NCI-H2227 (cell line): ENCODE data around the gene LRBA.
A peak's percentile ranks its signal among the peaks of the same experiment; 100 is the strongest.
"Not testable (repeated sequence)": the region's sequence is repeated elsewhere in the genome, so short reads cannot be mapped to it uniquely, and the experiment has no call there.

Experiments
- DNase-seq: peaks from one replicate; lab custom pipeline; 2025; ENCODE audit not compliant: unreplicated experiment; lab: John Stamatoyannopoulos, UW

Gene LRBA

DNA sequence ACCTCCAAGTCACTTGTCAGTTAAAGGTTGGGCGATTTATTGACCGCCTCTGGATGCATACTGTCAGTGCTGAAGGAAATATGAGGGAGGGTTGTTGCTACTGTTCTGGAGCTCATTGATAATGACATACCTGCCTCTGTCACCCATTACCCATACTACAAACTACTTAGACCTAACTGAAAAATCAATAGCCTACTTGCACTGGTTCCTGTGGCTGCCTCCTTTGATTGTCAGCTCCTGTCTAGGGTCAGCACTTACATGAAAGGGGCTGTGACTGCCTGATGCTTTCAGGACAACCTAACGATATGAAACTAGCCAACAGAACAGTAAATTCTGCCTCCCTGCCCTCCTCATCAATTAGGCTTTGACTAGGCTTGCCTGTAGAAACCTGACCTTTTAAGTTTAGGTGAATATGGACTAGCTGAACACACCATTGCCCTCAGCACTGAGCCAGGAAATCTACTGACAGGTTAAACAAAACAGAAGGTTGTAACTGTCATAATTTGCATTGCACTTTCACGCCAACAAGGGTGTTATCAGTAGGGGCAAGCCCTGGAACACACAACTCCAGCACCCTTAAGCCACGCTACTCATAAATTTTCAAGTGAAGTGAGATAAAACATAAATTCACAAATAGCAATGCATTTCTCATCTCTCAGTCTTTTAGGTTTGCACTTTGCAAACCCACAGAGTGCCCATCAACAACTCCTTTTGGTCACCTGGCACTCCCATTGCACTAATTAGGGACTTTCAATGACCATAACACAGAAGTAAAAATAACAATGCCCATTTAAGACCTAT is 442.2 kb downstream of the LRBA start:
- peak; percentile 45 for DNase-seq

DNA sequence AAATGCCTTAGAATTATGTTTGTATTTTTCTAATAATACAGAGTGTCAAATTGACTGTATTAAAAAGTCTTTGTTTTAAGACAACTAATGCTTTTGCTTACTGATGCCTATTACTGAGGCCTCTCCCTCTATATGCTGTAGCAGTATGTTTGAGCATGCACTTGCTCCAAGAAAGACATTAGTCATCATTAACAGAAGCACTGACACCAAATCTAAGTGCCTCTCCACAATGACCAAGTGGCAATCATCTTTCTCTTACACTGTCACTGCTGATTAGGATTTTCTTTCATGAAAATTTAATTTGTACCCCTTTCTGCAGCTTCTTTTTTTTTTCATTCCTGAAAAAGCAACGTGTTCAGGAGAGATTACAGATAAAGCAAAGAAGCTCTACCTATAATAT is 444.2 kb downstream of the LRBA start:
- peak; percentile 22 for DNase-seq

DNA sequence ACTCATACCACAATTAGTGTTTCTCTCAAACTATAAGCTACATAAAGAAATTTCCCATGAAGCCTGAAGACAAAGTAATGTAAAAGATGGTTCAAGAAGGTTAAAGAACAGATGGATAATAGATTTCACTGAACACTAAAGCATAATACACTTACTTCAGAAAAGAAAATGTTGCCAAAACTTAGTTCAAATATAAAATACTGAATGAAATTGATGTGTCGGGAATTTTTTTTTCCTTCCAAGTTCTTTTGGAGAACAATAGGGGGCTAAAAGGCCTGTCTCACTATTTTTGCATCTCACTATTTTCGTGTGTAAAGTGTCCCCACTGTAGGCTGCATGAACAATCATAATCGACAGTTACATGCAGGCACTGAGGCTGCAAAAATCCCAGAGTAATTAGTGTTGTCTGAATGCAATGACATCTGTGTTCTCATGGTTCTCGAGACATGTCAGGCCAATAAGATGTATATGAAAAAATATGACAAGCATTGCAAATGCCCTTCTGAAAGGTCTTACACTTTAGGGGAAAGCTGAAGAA is 445.0 kb downstream of the LRBA start:
- DNase-seq: no peak

DNA sequence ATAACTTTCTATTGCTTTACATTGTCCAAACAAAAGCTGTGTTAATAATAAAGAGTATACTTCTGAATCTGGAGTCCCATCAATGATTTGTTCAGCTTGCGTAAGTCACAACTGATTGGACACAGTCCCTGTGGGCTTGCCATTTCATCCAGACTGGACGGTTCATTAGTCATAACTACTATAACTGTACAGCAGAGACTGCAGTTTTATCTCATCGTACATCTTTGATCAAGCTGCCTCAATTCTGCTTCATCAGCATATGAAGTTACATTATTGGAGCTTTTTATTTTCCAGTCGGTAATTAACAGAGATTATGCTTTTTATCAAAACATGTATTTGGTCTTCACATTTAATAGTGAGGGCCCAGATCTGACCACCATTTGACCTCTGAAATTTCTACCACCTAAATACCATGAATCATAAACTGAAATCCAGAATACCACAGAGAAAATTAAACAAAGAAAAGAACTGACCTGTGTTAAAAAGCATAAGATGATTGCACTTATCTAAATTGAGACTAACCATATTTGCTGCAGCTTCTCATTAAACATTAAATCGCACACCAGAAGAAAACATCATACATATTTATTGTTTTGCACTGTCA is 445.6 kb downstream of the LRBA start:
- DNase-seq: no peak

DNA sequence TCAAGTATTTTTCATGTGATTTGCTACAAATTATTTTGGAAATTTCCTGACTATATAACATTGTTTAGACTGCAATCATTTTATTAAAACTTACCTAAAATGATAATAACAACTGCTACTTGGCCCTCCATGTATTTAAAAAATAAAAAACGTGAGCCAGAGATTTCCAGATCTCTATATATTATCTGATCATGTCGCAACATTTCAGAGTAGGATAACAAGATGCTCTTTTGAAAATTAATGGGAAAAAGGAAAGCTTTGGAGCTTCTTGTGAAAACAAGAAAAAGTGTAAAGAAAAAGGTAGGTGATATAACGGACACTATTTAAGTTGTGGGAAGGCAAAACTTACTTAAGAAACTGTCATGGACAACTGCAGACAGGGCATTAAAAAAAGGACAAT is 448.0 kb downstream of the LRBA start:
- no peak for DNase-seq

DNA sequence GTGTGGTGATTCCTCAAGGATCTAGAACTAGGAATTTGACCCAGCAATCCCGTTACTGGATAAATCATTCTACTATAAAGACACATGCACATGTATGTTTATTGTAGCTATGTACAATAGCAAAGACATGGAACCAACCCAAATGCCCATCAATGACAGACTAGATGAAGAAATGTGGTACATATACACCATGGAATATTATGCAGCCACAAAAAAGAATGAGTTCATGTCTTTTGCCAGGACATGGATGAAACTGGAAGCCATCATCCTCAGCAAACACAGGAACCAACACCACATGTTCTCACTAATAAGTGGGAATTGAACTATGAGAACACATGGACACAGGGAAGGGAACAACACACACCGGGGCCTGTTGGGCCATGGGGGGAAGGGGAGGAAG is 450.1 kb downstream of the LRBA start:
- not testable (repeated sequence) for DNase-seq

DNA sequence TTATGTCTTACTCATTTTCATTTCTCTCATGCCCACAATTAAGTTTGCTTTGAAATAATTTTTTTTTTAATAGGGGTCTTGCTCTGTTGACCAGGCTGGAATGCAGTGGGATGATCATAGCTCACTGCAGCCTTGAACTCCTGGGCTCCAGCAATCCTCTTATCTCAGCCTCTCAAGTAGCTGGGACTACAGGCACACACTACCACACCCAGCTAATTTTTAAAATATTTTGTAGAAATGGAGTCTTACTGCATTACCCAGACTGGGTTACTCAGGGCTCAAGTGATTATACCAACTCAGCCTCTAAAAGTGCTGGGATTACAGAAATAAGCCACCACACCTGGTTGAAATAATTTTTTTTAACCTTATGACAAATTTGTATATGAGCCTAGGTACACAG is 452.3 kb downstream of the LRBA start:
- DNase-seq: no peak

DNA sequence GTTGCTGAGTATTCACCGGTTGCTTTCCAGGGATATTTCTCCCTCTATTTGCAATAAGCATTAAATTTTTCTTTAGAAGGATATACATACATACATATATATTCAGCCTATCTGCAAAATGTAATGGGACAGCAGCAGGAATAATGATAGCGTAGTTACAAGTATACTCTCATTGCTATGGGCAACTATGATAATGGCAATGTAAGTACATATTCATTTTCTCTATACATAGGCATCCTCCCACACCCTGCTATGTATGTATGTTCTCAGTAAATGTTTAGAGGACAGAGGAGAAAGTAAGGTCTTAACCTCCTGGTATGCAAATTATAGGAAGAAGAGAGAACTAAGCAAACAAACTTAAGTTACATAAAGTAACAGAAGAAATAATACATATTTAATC is 452.8 kb downstream of the LRBA start:
- no peak for DNase-seq

DNA sequence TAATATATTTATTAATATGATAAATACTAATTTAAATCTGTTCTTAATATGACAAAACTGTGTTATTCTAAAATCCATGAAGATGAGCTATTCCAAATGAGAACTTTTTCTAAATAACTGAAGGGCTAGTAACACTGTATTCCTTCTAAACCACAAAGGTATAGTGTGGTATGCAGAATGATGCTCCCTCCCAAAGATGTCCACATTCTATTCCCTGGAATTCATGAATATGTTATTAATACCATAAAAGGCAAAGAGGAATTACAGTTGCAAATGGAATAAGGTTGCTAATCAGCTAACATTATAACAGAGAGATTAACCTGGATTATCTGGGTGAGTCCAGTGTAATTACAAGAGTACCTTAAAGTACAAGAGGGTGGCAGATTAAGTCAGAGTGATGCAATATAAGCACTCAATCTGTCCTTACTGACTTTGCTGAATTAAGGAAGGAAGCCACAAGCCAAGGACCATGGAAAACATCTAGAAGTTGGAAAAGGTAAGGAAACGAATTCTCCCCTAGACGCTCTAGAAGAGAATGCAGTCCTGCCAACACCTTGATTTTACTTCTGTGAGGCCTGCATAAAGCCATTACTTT is 453.8 kb downstream of the LRBA start:
- DNase-seq: no peak

DNA sequence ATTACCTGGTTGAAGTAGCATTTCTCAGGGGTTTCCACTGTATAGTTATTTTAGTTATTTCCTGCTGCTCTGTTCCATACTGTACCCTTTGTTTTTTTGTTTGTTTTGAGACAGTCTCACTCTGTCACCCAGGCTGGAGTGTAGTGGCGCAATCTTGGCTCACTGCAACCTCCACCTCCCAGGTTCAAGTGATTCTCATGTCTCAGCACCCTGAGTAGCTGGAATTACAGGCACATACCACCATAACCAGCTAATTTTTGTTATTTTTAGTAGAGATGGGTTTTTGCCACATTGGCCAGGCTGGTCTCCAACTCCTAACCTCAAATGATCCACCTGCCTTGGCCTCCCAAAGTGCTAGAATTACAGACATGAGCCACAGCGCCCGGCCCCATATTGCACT is 457.3 kb downstream of the LRBA start:
- not testable (repeated sequence) for DNase-seq

DNA sequence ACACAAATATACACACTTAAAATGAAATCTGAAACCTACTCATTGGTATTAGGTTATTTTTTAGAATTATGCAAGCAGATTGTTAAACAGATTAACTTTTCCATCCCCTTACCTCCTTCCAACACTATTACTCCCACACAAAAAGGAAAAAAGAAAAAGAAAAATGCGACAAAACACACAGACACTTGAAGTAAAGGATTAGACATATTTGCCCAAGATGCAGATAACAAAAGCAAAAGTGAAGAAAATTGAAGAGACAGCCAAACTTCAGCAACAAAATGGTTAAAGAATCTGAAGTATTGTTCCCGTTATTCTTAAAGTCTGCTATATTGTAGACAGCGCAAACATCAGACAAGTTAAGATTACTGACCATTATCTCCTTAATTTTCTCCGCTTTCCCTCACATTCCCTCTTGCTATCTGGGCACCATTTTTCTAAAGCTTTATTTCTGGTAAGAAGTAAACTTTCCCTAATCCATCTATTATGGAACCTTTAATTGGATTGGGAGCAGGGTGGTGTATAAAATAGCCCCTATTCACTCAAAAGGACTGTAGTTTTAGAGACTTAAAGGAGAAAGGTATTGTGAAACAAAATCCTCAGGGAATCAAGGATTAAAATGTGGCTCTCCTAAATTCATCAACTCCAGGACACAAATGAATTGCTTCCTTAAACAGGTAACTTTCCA is 467.8 kb downstream of the LRBA start:
- no peak for DNase-seq

DNA sequence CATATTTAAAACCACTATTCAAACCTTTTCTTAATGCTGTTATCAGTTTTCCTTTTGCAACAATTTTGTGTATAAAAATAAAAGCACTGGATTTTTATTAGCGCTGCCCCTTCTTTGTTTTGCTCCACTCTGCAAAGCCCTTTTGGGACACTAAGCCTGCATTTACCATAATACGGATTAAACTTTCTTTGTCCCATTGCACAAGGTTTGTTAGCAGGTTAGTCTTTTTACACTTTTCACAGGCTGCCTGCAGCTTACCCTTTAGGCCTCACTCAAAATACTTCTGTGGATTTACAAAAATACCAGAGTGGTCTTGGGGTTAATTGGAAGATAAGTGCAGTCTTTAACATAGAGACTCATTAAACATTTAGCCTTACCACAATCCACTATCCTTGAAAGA is 468.8 kb downstream of the LRBA start:
- no peak for DNase-seq

DNA sequence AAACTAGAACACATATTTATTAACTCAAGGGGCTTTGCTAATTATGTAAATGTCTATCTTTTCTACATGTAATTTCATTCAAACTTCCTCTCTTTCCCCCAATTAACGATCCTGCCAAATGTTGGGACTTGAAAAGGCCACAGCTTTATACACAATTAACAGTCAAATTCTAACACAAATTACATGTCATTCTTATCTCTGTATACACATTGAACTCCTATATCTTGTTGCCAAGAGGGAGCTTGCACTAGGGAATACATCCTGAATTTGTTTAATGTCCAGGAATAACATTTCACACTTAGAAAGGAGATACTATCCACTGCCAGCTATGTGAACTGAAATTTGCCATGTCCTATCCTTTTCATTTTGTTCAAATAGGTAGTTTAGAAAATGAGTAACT is 472.0 kb downstream of the LRBA start:
- no peak for DNase-seq

DNA sequence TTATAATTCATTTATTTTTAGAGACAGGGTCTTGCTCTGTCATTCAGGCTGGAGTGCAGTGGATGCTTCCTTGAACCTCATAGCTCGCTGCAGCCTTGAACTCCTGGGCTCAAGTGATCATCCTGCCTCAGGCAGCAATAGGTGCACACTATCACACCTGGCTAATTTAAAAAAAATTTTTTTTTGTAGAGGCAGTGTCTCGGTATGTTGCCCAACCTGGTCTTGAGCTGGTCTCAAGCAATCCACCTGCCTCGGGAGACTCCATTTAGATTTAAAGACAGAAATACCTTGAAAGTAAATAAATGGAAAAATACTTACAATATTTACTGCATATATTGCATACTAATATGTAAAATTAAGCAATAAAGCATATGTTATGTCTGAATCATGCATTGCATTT is 473.4 kb downstream of the LRBA start:
- no peak for DNase-seq

DNA sequence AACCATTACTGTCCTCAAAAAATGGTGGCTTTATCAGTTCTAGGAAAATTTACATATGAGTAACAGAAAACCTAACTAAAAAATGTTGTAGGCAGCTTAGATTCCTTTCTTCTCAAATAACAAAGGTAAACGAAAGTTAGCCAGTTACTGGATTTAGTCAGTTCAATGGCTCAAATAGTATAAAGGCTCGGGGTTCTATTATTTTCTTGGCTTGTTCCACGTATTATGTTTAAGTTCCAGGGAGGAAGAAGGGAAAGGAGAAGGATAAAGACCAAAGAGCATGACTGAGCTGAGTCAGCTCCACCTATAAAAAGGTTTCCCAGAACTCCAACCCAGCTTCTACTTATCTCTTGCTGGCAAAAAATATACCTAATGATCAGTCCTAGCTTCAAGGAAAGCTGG is 474.1 kb downstream of the LRBA start:
- DNase-seq: no peak

DNA sequence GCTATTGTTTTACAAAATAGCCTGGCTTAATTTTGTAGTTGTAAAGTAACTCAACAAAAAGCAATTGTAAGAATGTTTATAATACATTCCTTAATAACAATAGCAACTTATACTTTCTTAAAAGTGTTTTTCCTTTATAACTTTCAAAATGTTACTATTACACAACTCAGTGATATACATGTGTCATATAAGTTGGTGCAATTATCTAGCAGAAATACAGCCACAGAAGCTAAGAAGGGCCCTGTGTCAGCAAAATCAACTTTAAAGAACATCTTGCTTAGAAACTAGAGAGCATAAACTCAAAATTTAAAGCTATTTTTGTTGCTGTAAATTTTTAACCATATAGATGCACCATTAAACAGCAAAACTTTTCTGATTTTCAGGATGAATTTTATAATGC is 474.5 kb downstream of the LRBA start:
- DNase-seq: no peak

DNA sequence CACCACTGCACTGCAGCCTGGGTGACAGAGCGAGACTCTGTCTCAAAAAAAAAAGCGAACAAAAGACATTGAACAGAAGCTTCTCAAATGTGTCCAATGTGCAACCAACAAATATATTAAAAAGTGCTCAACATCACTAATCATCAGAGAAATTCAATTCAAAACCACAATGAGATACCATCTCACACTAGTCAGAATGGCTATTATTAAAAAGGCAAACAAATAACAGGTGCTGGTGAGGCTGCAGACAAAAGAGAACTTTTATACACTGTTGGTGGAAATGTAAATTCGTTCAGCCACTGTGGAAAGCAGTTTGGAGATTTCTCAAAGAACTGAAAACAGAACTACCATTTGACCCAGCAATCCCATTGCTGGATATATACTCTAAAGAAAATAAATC is 477.2 kb downstream of the LRBA start:
- not testable (repeated sequence) for DNase-seq

DNA sequence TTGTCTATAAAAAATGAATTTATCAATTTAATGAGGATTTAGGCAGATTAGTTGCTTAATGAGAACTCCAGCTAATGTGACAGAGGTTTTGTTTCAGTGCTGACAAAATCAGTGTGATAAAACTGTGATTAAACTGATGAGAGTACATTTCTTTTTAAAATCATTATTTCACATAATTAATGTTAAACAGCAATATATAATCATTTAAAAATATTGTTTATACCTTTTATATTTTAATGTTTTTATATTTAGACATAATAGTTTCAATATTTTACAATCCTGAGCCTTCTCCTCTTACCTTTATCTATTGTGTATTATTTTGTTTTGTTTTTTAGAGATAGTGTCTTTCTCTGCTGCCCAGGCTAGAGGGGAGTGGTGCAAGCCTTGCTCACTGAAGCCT is 480.3 kb downstream of the LRBA start:
- DNase-seq: no peak

DNA sequence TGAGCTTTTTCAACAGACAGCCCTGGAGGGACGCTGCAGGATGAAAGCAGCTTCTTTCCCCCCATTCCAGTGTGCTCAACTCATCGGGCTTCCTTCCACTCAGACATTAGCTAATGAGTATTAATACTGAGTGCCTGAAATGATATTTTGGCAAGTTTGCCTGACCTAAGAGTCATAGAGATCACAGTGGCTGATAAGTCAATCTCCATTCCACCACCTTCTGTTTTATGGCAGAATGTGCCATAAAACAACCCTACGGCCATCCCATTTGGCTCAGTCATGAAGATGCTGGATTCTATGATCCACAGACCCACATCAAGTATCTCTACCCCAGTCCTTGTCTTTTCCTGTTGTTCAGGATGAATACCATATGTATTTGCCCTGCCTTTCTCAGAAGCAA is 481.4 kb downstream of the LRBA start:
- DNase-seq: no peak

DNA sequence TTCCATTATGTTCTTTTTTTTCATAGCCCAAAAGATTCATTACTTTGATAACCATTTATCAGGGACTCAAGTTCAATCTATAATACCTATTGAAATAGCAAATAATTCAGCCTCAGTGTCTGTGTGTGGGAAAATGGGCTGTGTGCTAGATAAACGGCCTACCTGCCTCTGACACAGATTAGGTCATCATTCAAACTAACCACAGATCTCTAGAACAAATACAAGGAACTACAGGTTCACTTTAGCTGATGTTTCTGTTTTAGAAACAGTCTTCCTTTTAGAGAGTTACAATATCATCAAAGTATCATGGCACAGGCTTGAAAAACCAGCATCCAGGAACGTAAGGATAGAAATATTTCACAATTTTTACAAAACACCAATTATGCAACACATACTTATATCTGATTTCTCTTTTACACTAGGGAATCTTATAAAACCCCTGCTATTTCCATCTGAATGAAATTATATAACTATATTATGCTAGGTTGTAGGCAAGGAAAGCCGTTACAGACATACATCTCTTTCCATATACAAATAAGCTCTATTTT is 489.7 kb downstream of the LRBA start:
- no peak for DNase-seq

DNA sequence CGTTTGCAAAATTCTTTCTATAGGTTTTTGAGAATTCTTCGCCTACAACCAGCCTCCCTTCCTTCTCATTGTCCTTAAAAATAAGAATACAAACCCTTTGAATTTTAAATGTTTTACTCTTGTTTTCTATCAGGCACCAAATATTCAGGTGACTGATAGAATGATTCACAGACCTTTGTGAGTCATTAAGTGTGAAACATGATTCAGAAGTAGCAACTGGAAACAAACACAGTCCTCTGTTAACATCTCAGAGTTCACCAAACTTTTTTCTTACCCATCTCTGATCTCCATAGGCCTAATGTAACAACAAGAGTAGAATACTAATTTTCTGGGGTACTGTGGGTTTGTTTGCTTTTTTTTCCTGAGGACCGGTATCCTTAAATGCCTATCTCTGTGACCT is 496.5 kb downstream of the LRBA start:
- no peak for DNase-seq
